GM19193 (cell line): ENCODE measurements around the gene WNT7B.

Experiments
- POLR2A ChIP-seq: IDR thresholded peaks from 4 replicates; pipeline ENCODE4 v1.6.1; 2011; ENCODE audit not compliant: insufficient read depth, insufficient read length; ENCODE audit errors: extremely low read depth

WNT7B gene

GRCh38 chr22:45972091-45972888, 4.7 kb downstream of the WNT7B start:
- no peak for TF ChIP-seq POLR2A

GRCh38 chr22:45971408-45972028, 5.4 kb downstream of the WNT7B start:
- no peak for TF ChIP-seq POLR2A

GRCh38 chr22:45970705-45971407, 6.1 kb downstream of the WNT7B start:
- no peak for TF ChIP-seq POLR2A

- TF ChIP-seq POLR2A, result no peak
These were observed 7.0 kb downstream of the WNT7B start for GRCh38 chr22:45969801-45970470.

- TF ChIP-seq POLR2A, result no peak
These were observed 7.6 kb downstream of the WNT7B start for GRCh38 chr22:45969414-45969799.

- no peak for TF ChIP-seq POLR2A
These were observed 8.1 kb downstream of the WNT7B start for GRCh38 chr22:45968751-45969413.

- no peak for TF ChIP-seq POLR2A
These were observed 8.8 kb downstream of the WNT7B start for GRCh38 chr22:45968003-45968650.

GRCh38 chr22:45966895-45967365, 10.0 kb downstream of the WNT7B start:
- no peak for TF ChIP-seq POLR2A

GRCh38 chr22:45966320-45966894, 10.6 kb downstream of the WNT7B start:
- no peak for TF ChIP-seq POLR2A

- no peak for TF ChIP-seq POLR2A
These were observed 11.4 kb downstream of the WNT7B start for GRCh38 chr22:45965563-45965962.

GRCh38 chr22:45964926-45965527, 11.9 kb downstream of the WNT7B start:
- no peak for TF ChIP-seq POLR2A

- TF ChIP-seq POLR2A, result no peak
These were observed 12.6 kb downstream of the WNT7B start for GRCh38 chr22:45964372-45964771.

GRCh38 chr22:45963821-45964220, 13.1 kb downstream of the WNT7B start:
- no peak for TF ChIP-seq POLR2A
